OCI-M2 (cell line): Measurements from ENCODE around the gene TJP3.

ENCODE experiments used
- DNase-seq: peaks from one replicate; lab custom pipeline; 2025; ENCODE audit not compliant: unreplicated experiment; lab: John Stamatoyannopoulos, UW

TJP3 gene

DNA sequence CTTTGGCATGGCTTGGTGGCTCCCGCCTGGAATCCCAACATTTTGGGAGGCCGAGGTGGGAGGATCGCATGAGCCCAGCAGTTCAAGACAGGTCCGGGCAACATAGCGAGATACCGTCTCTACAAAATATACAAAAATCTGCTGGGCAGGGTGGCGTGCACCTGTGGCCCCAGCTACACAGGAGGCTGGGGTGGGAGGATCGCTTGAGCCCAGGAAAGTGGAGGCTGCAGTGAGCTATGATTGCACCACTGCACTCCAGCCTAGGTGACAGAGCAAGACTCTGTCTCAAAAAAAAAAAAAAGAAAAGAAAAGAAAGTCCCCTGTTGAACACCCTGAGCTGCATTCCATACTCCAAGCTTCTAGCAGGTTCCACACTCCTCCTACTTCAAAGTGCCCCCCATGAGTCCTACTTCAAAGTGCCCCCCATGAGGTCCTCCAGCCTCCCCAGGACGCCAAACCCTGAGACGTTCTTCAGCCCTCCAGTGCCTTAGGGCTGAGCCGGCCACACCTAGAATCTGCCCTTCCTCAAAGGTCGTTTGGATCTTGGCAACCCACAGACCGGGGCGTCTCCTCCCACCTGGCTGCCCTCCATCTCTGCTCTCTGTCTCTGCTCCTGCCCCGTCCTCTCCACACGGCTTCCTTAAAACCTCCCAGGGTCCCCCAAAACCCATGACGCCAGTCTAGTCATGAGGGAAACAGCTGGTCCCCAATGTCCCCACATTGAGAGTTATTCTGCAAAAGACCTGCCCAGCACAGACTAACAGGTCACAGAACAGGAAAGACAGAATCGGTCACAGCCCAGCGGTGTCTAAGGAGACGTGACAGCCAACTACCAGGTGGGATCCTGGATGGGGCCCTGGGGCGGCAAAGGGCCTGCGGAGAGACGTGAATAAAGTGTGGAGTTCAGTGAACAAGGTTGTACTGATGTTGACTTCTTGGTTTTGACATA, 4.8 kb downstream of the TJP3 start:
- no peak for DNase-seq

DNA sequence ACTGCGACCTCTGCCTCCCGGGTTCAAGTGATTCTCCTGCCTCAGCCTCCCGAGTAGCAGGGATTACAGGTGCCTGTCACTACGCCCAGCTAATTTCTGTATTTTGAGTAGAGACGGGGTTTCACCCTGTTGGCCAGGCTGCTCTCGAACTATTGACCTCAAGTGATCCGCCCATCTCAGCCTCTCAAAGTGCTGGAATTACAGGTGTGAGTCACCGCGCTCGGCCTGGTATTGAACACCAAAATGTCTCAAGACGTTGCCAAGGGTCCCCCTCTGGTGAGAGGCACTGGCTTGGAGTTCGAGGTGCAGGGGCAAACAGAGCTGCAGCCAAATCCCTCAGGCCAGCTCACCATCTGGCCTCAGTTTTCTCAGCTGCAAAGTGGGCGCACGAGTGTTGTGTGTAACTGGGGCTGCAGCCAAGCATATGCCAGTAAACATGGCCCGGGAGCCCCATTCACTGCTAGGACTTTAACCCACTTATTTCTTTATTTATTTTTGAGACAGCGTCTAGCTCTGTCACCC, 8.0 kb downstream of the TJP3 start:
- no peak for DNase-seq

DNA sequence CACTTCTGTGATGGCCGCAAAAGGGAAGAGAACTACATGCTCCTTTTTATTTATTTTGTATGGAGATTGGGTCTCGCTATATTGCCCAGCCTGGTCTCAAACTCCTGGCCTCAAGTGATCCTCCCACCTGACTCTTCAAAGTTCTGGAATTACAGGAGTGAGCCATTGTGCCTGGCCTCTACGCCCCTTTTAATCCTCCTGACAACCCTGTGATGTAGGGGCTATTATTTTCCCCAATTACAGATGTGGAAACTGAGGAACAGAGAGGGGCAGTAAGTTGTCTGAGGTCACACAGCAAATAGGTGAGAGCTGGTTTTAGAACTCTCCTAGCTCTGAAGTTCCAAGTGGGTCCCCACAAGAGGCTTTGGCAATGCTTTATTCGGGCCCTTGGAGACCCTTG, 11.7 kb downstream of the TJP3 start:
- DNase-seq: no peak

GRCh38 chr19:3720349-3720917, 12.2 kb downstream of the TJP3 start:
- no peak for DNase-seq

DNA sequence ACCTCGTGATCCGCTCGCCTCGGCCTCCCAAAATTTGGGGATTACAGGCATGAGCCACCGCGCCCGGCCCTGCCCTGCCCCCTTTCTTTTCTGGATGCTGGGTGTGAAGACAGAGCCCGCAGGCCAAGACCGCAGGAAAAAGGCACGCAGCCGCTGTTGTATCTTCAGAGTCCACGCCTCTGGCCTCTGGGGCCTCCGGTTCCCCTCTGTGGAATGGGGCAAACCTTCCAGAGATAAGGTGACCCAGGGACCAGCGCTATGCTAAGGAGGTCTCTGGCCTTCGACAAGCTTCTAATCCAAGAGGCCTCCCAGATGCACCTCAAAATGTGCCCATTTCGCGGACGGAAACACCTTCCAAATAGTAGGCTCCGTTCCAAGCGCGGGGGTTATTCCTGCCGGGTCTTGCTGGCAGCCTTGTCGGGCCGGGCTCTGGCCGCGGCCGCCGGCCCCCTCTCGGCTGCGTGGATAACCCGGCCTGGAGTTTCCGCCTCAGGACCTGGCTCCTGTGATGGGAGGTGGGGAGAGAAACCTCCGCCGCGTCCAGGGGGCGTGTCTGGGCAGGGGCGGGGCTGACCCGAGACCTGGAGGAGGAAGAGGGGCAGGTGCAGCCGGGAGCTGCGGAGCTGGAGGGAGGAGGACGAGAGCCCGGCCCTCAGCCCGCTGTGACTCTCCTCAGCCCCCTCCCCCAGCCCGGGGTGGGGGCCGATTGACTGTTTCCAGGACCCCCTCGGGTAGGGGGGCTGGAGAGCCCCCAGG, 13.1 kb downstream of the TJP3 start:
- no peak for DNase-seq

DNA sequence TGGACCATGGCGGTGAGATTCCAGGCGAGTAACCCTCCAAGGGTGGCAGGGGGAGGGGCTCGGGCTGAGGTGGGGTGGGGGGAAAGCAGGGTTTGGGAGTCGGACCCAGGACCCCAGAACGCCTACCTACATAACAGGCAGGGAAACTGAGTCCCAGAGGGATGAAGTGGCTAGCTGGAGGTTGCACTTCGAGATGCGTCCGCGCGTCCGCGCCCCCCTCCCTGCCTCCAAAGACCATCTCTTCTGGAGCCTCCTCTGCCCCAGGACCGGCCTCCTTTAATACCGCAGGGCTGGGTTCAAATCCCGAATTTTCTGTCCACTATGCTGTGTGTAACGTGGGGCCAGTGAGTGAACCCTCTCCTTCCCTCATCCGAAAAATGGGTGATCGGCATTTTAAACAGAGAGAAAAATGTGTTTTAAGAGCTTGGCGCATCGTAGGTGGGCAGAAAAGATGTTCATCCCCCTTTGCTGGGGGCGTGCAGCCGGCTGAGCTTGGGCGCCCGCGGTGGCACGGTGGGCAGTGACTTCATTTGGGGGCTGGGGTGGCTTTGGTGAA, 13.8 kb downstream of the TJP3 start:
- DNase-seq: no peak

DNA sequence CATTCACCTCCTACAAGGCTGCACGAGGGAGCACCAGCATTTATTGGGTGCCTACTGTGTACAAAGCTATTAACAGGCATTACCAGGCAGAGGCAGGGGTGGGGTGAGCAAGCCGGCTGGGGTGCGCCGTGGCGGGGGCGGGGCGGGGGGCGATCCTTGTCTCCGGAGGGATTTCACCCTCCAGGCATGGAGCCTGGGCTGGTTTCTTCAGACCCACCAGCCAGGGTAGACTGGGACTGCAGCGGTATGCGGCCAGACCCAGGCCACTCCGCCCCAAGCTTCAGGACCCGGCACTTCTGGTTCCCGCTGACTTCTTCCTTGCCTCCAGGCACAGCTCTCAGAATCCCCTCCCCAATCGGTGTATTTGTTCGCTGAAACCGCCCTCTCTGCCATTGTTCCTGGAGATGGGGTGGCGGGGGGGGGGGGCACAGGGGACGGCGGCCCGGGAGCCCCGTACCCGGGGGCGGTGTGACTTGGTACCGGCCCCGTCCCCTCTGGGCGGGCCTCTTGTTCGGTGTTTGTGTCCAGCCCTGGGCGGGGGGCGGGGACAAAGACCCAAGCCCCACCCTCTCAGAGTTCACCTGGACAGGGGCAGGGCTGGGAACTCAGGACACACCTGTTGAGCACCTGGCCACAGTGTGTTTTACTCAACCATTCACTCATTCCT, 14.4 kb downstream of the TJP3 start:
- DNase-seq: no peak

- DNase-seq: no peak
Measured at GRCh38 chr19:3723110-3723488, 14.9 kb downstream of the TJP3 start.

DNA sequence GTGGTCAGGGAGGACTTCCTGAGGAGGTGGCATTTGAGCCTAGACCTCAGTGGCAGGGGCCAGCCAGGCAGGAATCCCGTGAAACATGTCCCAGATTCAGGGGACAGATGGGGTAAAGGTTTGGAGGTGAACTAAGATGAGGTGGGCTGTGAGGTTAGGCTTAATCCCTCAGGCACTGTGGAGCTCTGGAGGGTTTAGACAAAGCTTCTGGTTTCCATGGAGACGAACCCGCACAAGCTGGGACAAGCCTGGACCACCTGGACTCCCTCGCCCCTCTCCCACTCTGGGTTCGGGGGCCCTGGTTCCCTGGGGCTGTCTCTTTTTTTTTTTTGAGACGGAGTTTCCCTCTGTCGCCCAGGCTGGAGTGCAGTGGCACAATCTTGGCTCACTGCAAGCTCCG, 15.7 kb downstream of the TJP3 start:
- no peak for DNase-seq

- DNase-seq: no peak
Measured at GRCh38 chr19:3725121-3725520, 16.9 kb downstream of the TJP3 start.

DNA sequence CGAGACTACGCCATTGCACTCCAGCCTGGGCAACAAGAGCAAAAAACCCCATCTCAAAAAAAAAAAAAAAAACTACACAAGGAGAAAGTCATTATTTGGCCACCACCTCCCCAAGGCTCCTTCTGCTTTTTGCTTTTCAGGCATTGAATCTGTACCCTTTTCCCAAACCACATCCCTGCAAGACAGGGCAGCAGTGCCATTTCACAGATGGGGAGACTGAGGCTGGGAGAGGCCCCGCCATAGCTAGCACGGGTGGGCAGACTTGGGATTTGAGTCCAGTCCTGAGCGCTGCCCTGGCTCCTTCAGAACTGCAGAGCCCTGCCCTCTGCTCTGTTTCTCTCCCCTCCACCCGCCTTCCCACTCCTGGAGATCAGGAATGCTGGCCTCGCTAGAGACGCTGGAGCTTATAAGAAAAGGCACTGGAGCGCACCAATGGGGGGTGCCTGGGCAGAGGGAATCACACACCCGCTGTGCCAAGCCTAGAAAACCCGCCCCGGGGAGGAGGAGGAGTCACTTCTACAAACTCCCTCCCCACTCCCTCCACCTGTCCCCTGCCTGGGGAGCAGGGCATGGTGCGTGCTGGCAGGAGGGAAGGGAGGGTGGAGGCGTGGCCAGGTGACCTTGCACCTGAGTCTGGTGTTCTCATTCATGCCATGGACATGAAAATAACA, 17.6 kb downstream of the TJP3 start:
- no peak for DNase-seq

DNA sequence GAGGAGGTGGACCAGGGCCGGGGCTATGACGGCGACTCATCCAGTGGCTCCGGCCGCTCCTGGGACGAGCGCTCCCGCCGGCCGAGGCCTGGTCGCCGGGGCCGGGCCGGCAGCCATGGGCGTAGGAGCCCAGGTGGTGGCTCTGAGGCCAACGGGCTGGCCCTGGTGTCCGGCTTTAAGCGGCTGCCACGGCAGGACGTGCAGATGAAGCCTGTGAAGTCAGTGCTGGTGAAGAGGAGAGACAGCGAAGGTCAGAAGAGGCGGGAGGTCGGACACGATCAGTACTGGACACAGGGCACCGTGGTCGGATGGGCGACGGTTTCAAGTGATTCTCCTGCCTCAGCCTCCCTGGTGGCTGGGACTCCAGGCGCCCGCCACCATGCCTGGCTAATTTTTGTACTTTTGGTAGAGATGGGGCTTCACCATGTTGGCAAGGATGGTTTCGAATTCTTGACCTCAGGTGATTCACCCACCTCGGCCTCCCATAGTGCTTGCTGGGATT, 22.3 kb downstream of the TJP3 start:
- DNase-seq: no peak

DNA sequence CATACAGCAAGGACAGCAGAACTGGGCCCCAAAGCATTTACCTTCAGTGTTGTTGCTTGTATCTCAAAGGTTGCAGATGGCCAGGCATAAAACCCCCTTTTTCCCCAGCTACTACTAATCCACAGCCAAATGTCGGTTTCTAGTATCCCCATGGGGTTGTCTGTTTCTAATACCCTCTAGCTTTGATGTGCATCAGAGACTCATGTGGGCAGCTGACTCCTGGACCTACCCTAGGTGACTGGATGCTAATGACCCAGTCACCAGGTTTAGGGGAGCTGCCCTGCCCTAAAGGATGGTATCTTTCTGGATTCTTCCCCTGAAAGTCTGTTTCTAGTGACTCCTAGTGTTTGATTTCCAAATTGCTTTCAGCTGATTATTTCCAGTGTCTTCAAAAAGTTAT, 23.9 kb downstream of the TJP3 start:
- DNase-seq: no peak

DNA sequence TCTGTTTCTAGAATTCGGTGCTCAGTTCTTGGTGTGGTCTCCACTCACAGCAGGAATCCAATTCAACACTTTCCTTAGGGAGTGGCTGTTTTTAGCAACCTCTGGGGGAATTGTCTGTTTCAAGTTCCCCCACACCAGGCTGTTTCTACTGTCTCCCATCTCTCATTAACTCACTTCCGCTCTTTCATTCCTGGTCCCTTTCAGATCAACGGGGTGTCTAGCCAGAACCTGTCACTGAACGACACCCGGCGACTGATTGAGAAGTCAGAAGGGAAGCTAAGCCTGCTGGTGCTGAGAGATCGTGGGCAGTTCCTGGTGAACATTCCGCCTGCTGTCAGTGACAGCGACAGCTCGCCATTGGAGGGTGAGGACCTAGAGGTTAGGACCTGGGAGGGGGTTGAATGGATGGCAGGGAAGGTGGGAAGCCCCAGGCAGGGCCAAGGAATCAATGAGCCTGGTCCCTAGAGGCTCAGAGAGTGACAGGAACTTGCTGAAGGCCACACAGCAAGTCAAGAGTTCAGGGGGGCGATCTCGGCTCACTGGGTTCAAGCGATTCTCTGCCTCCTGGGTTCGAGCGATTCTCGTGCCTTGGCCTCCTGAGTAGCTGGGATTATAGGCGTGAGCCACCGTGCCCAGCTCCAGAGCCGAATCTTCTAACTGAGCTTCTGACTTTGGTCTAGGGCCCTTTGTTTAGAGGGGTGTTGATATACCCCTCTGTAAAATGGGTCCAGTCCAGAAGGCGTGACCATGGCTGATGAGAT, 25.5 kb downstream of the TJP3 start:
- no peak for DNase-seq

DNA sequence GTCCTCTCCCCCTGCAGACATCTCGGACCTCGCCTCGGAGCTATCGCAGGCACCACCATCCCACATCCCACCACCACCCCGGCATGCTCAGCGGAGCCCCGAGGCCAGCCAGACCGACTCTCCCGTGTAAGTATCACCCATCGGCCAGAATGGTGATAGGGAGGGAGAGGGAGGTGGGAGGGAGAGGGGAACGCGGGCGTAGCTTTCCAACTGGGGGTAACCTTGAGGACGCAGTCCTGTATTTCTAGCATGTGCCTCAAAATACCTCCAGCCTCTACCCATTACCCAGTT, 26.1 kb downstream of the TJP3 start:
- no peak for DNase-seq

DNA sequence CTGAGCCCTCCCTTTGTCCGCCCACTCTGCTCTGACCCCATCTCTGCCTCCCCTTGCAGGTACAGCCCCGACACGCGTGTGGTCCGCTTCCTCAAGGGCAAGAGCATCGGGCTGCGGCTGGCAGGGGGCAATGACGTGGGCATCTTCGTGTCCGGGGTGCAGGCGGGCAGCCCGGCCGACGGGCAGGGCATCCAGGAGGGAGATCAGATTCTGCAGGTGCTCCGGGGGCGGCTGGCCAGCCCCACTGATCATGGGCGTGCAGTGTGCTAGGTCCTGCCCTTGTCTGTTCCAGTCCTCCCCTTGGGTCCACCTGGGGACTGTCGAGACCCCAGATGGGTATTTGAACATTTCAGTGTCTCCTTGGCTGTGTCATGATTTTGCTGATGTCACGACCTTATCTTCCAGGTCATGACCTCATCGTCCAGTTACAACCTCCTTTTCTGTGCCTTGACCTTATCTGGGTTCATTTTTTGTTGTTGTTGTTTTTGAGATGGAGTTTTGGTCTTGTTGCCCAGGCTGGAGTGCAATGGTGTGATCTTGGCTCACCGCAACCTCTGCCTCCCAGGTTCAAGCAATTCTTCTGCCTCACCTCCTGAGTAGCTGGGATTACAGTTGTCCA, 28.0 kb downstream of the TJP3 start:
- DNase-seq: no peak

- no peak for DNase-seq
Measured at GRCh38 chr19:3737487-3738205, 29.5 kb downstream of the TJP3 start.

DNA sequence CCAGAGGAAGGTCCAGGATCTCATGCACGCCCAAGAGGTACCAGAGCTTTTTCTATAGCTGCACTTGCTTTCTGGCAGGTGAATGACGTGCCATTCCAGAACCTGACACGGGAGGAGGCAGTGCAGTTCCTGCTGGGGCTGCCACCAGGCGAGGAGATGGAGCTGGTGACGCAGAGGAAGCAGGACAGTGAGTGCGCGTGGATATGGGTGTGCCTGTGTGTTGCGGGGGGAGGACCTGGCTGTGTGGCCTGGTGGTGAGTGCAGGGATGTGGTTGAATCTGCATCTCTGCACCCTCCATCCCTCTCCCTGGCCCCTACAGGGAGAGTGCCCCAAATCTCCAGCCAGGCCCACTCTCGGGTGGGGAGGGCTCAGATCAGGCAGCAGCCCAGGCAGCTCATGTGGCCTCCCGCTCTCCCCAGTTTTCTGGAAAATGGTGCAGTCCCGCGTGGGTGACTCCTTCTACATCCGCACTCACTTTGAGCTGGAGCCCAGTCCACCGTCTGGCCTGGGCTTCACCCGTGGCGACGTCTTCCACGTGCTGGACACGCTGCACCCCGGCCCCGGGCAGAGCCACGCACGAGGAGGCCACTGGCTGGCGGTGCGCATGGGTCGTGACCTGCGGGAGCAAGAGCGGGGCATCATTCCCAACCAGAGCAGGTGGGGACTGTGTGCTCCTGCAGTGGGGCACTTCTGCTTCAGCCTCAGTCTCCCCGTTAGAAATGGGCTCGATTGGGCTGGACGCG, 30.5 kb downstream of the TJP3 start:
- no peak for DNase-seq
